ENCODE data around the gene HLA-F.

The HLA-F gene

GRCh38 chr6:29723262-29723665, at the start of gene HLA-F:
HLA-F (plus strand) TSS chr6:29723434; CDS start chr6:29723464, 30 bp downstream.
- DNase-seq (ENCODE audit: low read depth in 2 of 2): peak in 1 of 2 donors; percentile 75

GRCh38 chr6:29674008-29674407, 49.2 kb upstream of the HLA-F start:
- no peak for DNase-seq (ENCODE audit: low read depth in 2 of 2)

- no peak for DNase-seq (ENCODE audit: low read depth in 2 of 2)
Measured at GRCh38 chr6:29675561-29675960, 47.7 kb upstream of the HLA-F start.

GRCh38 chr6:29676981-29677601, 46.1 kb upstream of the HLA-F start:
- no peak for DNase-seq (ENCODE audit: low read depth in 2 of 2)

- no peak for DNase-seq (ENCODE audit: low read depth in 2 of 2)
Measured at GRCh38 chr6:29678114-29678513, 45.1 kb upstream of the HLA-F start.

GRCh38 chr6:29679962-29680361, 43.3 kb upstream of the HLA-F start:
- no peak for DNase-seq (ENCODE audit: low read depth in 2 of 2)

- no peak for DNase-seq (ENCODE audit: low read depth in 2 of 2)
Measured at GRCh38 chr6:29680416-29680815, 42.8 kb upstream of the HLA-F start.

- no peak for DNase-seq (ENCODE audit: low read depth in 2 of 2)
Measured at GRCh38 chr6:29680904-29681303, 42.3 kb upstream of the HLA-F start, which contains the start of gene ZFP57. ZFP57 (minus strand) TSS chr6:29681152; CDS start chr6:29677003, 4,149 bp downstream.

- DNase-seq (ENCODE audit: low read depth in 2 of 2): no peak
Measured at GRCh38 chr6:29681811-29682210, 41.4 kb upstream of the HLA-F start.

GRCh38 chr6:29685718-29686326, 37.4 kb upstream of the HLA-F start:
- DNase-seq (ENCODE audit: low read depth in 2 of 2): no peak

GRCh38 chr6:29694637-29695036, 28.6 kb upstream of the HLA-F start:
- DNase-seq (ENCODE audit: low read depth in 2 of 2): no peak

- no peak for DNase-seq (ENCODE audit: low read depth in 2 of 2)
Measured at GRCh38 chr6:29696147-29697125, 26.8 kb upstream of the HLA-F start.

GRCh38 chr6:29702519-29703103, 20.6 kb upstream of the HLA-F start:
- DNase-seq (ENCODE audit: low read depth in 2 of 2): peak; percentile 30 to 49

GRCh38 chr6:29705389-29706231, 17.6 kb upstream of the HLA-F start:
- DNase-seq (ENCODE audit: low read depth in 2 of 2): no peak

GRCh38 chr6:29708432-29709179, 14.6 kb upstream of the HLA-F start:
- DNase-seq (ENCODE audit: low read depth in 2 of 2): no peak

- DNase-seq (ENCODE audit: low read depth in 2 of 2): no peak
Measured at GRCh38 chr6:29709188-29709587, 14.0 kb upstream of the HLA-F start.

GRCh38 chr6:29710281-29710941, 12.8 kb upstream of the HLA-F start:
- DNase-seq (ENCODE audit: low read depth in 2 of 2): no peak

- DNase-seq (ENCODE audit: low read depth in 2 of 2): no peak
Measured at GRCh38 chr6:29720863-29721262, 2.4 kb upstream of the HLA-F start.

GRCh38 chr6:29723666-29724588, 693 bp downstream of the HLA-F start:
- DNase-seq (ENCODE audit: low read depth in 2 of 2): peak; percentile 61 to 71

Data from stimulated activated CD8-positive, alpha-beta memory T cell treated with anti-CD3 and anti-CD28 coated beads, Interleukin-15, amount 100 ng/mL, for 4 hours (primary cell).